Renal cortical epithelial cell (primary cell): ENCODE data around the gene ALKBH3. TPM values are rescaled to one million over a fixed set of nuclear protein-coding genes. Genes with fewer than 3 reads are reported as not detected.

Source experiments
- DNase-seq: peaks from one replicate; pipeline ENCODE4 v3.0.0-alpha.2; 2011; ENCODE audit warnings: low read depth
- total RNA-seq: library from RNA; depleted of rRNA; stranded (reverse); fragments of >200 nt; gene quantifications from 2 replicates; pipeline ENCODE4 v1.2.3, GENCODE V29; 2014

ALKBH3 gene
- total RNA-seq = 22.7 and 46.4 TPM in 2 replicates

DNA sequence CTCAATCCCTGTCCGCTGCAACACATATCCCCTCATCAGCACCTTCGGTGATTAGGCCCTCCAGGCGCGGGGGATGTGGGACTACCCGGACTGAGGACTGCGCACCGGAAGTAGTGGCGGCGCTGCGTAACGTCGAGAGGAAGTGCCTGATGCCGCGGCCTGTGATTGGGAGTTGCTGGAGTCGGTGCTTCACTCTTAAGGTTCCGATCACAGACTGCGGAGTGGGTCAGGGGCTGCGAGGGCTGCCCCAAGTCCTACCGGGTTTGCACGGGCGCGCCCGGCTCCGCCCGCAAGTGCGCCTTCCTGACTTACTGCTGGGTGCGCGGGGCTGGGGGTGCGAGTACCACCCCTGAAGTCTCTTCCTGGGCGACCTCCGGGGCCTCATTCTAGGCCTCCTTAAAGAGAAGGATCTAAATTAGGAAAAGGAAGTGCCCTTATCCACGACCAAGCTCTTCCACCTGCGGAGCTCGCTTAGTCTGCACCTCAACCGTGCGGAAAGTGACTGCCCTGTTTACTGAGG is at the start of gene ALKBH3:
ALKBH3 (plus strand) TSS at position 192 of the 520 bp plus-strand sequence. CDS start 1,822 bp downstream, outside the sequence.
- DNase-seq = peak; percentile 81

DNA sequence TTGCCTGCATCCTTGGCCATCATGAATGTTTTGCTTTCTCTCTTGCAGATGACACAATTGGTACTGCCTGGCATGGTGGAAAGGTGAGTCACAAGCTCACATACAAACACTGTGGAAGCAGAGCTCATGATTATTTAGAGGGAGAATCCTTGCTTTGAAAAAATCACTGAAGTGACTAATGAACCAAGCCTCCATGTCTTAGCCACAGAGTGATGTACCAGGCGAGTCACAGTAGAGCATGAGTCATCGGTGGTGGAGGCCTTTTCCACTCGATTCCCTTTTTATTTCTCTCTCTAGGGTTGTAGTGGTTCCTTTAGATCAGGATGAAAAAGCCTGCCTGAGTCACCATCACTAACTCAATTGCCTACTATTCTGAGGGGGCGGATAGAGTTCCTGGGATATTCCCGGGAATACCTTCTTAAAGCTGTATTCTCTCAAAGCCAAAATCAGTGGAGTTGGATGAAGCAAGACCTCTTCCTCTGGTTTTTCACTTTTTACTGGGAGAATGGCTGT is 49.6 kb upstream of the ALKBH3 start:
- peak; percentile 100 for DNase-seq

DNA sequence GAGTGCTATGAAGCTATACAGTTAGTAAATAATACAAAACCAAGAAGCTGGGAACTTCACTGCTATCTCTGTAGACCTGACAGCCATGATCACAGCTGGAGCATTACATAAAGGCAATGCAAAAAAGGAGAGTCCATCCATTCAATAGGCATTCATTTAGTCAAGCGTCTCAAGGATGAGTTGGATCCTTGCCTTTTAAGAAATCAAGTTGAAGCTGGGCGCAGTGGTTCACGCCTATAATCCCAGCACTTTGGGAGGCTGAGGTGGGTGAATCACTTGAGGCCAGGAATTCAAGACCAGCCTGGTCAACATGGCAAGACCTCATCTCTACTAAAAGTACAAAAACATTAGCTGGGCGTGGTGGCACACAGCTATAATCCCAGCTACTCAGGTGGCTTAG is 48.1 kb upstream of the ALKBH3 start:
- no peak for DNase-seq

DNA sequence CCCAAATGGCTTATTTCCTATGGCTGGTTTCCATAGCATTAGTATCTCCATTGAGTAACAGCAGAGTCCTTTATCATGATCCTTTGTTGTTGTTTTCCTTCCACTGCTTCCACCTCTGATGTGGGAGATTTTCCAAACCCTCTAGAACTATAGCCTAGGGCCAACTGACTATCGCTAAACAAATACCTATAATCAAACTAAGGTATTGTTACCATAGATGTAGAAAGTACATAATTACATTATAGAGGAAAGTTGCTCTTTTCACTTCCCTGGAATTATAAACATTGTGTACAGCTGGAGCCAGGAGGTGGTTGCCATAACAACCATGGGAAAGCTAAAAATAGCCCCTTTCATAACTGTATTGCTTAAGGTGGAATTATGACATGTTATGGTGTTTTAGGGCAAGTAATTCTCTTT is 47.0 kb upstream of the ALKBH3 start:
- DNase-seq = no peak

DNA sequence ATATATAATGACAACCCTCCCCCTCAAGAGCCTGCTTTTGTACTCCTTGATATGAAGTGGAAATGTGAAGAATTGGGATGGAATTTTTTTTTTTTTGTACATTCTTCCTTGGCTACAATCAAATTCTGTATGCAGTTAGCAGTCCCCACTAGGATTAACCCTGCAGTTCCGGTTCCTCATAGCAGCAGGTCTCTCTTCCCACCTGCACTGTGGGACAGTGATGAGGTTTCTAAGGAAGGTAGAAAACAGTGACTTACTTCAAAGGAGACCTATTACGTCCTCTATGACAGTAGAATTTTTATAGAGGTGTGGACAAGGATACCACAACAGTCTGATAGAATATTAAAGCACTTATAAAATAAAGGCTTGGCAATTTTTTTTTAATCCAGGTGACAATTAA is 46.3 kb upstream of the ALKBH3 start:
- no peak for DNase-seq

DNA sequence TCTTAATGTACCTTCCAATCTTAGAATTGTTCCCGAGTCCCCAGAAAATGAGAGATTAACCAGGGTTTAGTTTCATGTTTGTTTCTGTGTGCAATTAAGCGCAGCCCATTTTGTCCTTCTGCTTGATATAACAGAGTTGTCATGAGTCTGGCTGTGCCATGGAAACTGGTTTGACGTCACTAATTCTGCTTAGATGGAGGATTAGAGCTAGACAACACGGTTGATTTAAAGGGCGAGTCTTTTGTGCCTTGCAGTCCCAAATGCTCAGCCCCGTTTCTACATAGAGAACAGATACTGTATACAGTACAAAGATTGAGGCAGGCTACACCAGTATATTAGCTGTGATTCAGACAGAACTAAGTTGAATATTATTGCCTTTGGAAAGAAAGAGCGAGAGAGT is 45.5 kb upstream of the ALKBH3 start:
- DNase-seq = no peak

DNA sequence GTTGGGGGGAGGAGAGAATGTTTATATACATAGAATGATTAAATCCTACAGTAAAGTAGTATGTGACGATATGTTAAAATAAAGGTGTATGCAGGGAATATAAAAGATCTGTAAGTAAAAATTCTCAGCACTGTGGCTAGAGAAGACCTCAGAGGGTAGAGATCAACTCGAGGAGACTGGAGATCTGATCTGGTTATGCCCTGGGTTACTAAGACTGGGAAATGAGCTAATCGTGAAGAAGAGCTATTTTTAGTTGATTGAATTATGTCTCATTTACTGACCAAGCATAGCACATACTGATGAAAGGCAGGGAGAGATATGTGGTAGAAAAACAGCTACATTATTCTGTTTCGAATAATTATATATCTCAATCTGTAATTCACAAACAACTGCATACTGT is 42.8 kb upstream of the ALKBH3 start:
- no peak for DNase-seq

DNA sequence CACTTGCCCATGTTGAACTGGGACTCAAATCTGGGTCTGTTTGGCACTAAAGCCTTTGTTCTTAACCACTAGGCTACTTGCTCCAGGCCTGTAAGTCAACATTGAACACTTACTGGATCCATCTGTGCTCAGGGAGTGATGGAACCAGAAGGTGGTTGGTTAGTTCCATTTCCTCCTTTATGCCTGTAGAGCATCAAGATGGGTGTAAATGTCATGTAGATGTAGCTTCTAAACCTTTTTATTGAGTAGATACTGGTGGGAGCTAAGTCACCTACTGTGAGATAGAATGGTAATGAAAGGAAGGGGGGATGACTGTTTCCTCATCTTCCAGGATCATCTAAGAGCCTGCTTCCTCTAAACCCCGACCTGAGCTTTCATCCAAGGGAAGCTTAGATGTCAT is 38.6 kb upstream of the ALKBH3 start:
- DNase-seq = no peak

DNA sequence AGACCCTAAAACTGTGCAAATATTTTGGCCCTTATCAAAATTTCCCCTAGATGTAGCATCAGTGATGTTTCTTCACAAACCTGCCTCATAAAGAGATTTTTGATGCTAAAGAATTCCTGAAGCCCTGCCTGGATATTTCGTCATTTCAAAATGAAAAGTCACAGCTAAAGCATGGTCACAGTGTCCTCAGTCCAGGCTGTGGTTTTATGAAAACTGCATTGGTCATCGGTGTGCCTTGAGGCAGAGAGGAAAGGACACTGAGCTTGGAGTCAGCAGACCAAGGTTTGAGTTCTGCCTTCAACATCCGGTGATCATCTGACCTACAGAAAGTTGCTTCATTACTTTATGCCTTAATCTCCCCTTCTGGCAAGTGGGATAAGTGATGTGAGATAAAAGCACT is 34.8 kb upstream of the ALKBH3 start:
- DNase-seq = no peak

DNA sequence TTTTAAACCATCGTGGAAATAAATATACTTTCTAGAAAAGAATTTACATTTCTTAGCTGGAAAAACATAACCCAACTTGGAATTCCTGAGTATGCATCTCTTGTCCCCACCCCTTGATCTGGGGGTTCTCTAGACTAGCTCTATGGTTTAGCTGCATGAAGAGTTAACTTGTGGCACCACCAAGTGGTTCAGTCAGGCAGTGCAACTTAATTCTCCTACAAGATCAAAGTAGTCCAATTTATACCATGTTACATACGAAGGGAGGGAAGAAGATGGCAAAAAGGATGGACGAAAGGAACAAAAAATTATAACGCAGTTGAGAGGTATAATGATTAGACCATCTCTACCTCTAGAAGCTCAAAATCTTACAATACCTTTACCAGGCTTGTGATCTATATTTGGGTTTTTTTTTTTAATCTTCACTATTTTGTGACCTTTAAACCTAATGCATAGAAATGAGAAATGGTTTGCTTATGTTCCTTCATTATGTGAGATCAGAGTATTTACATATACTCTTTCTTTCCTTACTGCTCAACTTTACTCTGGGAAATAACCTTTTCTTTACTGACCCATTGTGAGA is 28.5 kb upstream of the ALKBH3 start:
- peak; percentile 74 for DNase-seq

DNA sequence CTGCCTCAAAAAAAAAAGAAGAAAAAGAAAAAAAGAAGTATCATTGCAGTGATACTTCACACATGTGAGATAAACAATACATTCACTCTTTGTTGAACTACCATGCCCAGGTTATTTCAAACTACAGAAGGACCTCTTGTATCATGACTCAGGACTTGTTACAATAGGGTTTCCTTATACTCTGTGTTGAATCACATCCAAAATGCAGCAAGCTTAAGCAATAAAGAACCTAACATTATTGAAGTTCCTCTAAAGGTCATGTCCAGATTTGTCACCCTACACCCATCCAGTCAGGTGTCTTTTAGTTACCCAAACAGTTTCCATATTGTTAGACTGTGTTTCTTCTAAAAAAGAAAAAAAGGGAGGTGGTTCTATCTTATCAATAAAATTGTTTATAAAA is 26.9 kb upstream of the ALKBH3 start:
- peak; percentile 29 for DNase-seq

DNA sequence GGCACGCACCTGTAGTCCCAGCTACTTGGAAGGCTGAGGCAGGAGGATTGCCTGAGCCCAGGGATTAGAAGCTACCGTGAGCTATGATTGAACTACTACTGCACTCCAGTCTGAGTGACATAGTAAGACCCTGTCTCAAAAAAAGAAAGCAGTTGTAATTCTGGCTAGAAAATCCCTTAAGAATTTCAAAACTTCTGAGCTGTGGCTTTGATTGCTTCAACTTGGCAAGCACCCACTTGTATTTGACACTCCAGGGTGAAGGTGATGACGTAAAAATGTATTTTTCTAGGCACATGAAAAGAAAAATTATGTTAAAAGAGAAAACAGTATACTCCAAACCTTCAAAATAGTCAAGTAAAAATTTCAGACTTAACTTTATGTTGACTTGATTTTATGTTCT is 23.6 kb upstream of the ALKBH3 start:
- no peak for DNase-seq

DNA sequence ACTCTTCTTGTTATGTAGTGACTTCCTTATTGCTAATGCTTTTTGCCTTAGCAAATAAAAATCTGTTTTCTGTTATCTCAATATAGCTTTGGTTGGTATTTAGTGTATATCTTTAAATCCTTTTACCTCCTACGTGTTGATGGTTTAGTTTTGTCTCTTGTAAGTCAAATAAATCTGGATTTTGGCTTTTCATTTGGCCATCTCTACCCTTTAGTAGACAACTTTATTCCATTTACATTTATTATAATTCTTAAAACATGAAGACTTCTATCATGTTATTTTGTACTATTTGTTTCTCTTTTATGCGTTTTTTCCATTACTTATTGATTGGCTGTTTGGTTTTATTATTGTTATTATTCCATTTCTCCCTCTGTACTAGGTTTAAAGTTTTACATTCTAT is 19.5 kb upstream of the ALKBH3 start:
- DNase-seq = no peak

DNA sequence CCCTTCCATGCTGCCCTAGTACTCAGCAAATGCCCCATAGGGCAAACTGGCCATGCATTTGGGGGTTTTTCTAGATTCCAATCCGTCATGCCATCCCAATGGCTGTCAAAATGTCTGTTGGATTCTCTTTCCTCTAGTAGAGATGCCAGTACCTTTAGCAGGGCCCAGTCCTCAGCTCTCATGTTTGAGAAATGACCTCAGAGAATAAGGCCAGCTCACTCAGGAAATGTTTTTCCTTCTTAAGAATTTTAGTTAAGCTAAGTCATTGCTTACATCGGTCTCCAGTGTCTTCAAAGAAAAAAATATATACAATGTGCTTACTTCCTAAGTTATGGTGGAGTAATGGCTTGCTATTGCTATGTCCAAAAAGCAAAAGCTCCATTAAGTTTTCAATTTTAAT is 14.1 kb upstream of the ALKBH3 start:
- no peak for DNase-seq

DNA sequence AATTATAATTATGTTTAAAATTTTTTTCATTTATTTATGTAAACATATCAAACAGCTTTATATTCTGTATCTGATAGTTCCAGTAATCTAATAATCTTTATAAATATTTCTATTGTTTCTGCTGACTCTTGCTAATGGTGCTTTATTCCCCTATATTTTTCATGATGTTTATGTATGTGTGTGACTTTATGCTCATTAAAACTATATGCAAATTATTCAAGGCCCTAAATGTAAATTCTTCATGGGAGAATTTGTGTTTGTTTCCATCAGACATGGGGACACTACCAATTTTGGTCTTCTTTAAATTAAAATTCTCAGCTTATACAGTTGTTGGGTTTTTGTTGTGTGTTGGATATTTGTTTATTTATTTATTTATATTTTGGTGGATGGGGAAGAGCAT is 13.7 kb upstream of the ALKBH3 start:
- DNase-seq = no peak

DNA sequence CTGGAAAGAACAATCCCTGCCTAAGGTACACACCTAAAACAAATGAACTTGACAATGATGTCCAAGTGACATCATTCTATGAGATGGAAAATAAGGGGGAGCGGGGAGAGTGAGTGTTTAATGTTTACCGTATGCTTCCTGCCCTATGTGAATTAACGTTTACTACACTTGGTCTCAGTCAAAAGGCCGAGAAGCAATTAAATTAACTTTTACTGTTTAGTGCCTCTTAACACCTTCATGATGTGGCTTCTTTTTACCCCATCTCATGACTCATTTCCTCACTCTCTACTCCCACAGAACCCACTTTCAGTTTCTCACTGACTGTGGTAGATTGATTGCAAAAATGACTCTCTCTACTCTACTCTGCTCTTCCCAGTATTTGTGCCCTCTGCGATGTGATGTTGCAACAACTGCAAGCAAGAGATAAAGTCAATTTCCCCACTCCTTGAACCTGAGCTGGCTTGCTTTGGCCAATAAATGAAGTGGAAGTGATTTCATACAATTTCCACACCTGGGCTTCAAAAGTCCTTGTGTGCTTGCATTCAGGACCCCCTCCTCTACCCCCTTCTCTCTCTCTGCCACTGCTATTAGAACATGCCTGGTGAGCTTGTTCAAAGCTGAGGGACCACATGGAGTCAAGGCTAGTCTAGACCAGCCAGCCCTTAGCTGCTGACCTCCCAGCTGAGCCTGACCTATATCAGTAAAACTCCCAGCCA is 11.6 kb upstream of the ALKBH3 start:
- DNase-seq = peak; percentile 95

DNA sequence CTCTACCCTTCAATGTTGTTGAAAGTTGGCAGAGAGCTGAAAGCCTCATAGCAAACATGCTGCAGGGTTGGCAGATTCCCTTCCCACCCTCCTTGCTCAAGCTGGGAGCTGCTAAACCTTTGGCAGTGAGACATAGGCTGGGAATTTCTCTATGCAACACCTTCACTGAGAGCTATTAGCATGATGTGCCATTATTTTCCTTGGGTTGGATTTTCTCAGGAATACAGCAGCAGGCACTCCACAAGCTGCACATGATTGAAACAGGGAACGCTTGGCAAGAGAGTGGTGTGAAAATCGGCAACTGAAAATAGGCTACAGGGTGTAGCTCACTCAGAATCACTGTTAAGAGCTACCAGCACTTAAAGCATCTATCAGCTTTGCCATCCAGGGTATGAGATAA is 9.6 kb upstream of the ALKBH3 start:
- DNase-seq = peak; percentile 11

DNA sequence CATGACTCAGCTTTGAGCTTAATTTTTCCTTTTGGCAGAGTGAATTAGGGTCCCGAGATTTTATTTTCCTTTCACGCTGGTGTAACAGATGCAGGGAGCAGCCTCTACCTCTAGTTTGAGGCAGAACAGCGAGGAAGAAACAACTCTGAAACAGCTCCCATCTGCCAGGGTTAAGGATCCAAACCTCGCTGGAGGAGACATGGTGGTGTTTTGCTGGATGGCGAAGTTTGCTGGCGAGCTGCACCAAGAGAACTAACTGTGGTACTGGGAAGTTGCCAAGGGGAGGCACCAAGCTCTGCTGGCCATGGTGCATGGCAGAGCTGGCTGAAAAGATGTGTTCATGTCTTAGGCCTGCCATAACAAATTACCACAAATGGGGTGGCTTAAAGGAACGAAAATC is 7.6 kb upstream of the ALKBH3 start:
- DNase-seq = no peak

DNA sequence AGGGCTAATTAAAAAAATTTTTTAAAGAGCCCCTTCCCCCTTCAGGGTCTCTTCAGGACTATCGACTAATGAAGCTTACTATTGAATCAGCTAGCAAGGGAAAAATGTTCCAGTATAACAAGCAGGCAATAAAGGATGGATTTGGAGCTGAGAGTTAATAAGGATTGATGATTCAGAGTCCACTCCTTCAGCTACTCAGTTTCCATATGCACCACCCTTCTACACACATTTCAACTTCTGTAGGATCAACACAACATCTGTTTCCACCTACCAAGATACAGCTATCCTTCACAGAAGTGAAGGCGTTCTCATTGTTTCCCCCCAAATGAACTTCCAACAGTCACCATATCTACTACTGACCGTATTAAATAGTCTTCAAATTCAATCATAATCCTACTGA is 6.6 kb upstream of the ALKBH3 start:
- DNase-seq = no peak

DNA sequence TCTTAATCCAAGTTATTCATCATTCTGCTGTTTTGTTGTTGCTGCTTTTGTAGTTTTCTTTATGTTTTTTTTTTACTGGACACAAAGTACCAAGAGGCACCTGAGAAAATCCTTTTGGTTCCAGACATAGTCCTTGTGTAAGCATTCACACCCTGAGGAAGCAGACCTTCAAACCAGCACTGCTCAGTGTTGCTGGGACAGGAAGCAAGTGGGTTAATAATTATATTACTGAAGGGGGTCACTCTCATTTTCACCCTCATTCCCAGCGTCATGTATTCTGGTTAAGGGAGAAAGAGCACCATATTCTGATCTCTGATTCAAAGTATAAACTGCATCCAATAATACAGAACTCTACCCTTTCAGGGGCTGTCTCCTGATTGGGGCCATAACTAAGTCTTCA is 5.9 kb upstream of the ALKBH3 start:
- DNase-seq = no peak

DNA sequence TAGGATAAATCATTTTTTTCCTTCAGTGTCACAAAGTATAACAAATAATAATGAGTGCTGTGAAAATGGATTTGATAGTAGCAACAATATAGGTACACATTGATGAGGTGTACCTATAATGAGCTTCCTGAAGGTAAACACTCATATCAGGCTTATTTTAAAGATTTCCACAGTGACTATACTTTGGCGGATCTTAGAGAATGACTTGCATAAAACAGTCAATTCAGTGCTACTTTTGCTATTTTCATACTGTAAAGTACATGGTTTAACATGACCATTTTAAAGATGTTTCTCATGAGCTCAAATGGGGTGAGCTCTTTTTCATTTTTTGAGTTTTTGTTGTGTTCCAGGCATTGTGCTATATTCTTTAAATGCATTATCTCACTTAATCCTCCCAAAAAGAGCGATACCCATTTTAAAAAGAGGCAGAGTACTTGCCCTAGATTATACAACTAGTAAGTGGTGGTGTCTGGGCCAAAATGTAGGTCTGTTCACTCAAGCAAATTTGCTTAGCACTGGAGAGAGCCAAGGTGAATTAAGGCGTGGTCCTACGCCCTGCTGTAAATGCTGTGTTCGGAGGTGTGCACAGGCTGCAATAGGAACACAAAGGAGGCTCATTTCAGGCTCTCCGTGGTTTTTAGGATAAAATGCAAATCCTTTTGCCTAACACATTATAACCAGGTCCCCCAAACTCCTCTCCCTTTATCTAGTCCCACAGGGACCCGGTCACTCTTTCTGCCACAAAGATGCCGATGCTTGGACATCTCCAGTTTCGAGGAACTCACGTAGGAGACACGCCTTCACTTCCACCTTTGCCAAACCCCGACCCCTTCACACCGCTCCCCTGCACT is 617 bp upstream of the ALKBH3 start:
- no peak for DNase-seq

DNA sequence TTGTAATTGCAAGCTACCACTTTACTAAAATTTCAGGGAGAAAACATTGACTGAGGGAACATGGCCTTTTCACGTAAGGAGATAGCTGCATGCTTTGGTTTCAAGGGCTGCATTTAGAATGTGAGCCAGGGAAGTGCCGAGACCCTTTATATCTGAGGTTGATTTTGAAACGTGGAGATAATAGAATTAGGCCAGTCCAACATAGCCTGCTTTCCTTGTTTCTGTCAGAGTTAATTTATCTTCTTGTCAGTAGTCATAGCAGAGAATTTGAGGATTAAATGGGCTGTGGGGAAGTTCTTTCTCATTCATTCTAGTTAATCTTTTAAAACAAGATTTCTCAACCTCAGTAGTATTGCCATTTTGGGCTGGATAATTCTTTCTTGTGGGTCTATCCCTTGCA is 12.2 kb downstream of the ALKBH3 start:
- no peak for DNase-seq

DNA sequence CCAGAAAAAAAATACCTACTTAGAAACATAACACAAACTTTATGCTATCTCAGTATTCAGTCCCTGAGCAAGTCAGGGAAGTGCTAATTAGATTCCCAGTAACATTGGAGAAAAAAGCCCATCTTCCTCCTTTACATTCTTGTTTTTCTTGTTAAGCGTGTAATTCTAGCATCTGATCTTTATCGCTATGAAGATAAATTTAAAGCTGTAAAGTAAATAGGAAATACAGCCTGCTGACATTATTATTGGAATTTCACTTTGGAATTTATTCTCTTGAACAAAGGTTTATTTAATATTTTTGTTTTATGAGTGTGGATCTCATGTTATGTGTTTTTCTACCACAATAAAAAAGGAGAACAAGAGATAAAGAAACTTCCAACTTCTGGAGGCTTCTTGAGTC is 13.9 kb downstream of the ALKBH3 start:
- DNase-seq = no peak
